Keratinocyte (primary cell): ENCODE results near the gene ARPIN. TPM values are rescaled to one million over a fixed set of nuclear protein-coding genes. Genes with fewer than 3 reads are reported as not detected.

Experiments used
- DNase-seq: peaks from one replicate; pipeline ENCODE4 v3.0.0-alpha.2; 2011; ENCODE audit warnings: low read depth, missing footprints, low spot score
- FAIRE-seq: peaks from 2 replicates; lab custom pipeline; 2011; peaks lifted over from hg19 to GRCh38; lab: Jason Lieb, UNC
- H2AFZ ChIP-seq: 2 replicates; pipeline ENCODE4 v1.6.0; 2012; ENCODE audit warnings: low read length, control low read depth, inconsistent platforms; ENCODE audit not compliant: control insufficient read depth
- H3K27ac ChIP-seq: 2 replicates; pipeline ENCODE4 v1.5.1; 2011; ENCODE audit warnings: low read length; ENCODE audit not compliant: control insufficient read depth, insufficient read depth
- H3K27me3 ChIP-seq: 3 replicates; pipeline ENCODE4 v1.6.0; 2011; ENCODE audit warnings: low read length; ENCODE audit not compliant: control insufficient read depth, insufficient read depth; ENCODE audit errors: extremely low read depth
- H3K36me3 ChIP-seq, 2 experiments: 2 replicates in 1 of 2; 3 replicates in 1 of 2; pipeline ENCODE4 v1.5.1; 2011; ENCODE audit warnings: low read length in 2 of 2, mild to moderate bottlenecking in 1 of 2; ENCODE audit not compliant: control insufficient read depth in 2 of 2, insufficient read depth in 2 of 2; ENCODE audit errors: extremely low read depth in 1 of 2
- H3K4me1 ChIP-seq: 3 replicates; pipeline ENCODE4 v1.5.1; 2011; ENCODE audit warnings: low read length; ENCODE audit not compliant: control insufficient read depth, insufficient read depth; ENCODE audit errors: extremely low read depth
- H3K4me2 ChIP-seq: 3 replicates; pipeline ENCODE4 v1.6.0; 2011; ENCODE audit warnings: low read depth, low read length; ENCODE audit not compliant: control insufficient read depth, insufficient read depth; ENCODE audit errors: extremely low read depth
- H3K4me3 ChIP-seq, 3 experiments: fragments of 200-600 bp in 1 of 3; sonication (generic) in 1 of 3; 2 replicates in 2 of 3; 3 replicates in 1 of 3; pipeline ENCODE4 v1.5.1; 2011 to 2016; ENCODE audit warnings: low read length in 3 of 3, mild to moderate bottlenecking in 3 of 3, control low read depth in 2 of 3, inconsistent platforms in 1 of 3, low read depth in 1 of 3, mixed read lengths in 1 of 3, mixed run types in 1 of 3, moderate library complexity in 1 of 3; ENCODE audit not compliant: control insufficient read depth in 2 of 3, insufficient read depth in 2 of 3; ENCODE audit errors: extremely low read depth in 1 of 3
- H3K79me2 ChIP-seq: 2 replicates; pipeline ENCODE4 v1.6.0; 2012; ENCODE audit warnings: low read length; ENCODE audit not compliant: control insufficient read depth, insufficient read depth
- H3K9ac ChIP-seq: 3 replicates; pipeline ENCODE4 v1.6.0; 2011; ENCODE audit warnings: low read length; ENCODE audit not compliant: control insufficient read depth, insufficient read depth; ENCODE audit errors: extremely low read depth
- H3K9me1 ChIP-seq: 3 replicates; pipeline ENCODE4 v1.6.0; 2011; ENCODE audit warnings: low read length; ENCODE audit not compliant: control insufficient read depth, insufficient read depth; ENCODE audit errors: extremely low read depth
- H3K9me3 ChIP-seq: 2 replicates; pipeline ENCODE4 v1.5.1; 2012; ENCODE audit warnings: low read depth, low read length; ENCODE audit not compliant: control insufficient read depth
- H4K20me1 ChIP-seq: 3 replicates; pipeline ENCODE4 v1.6.0; 2011; ENCODE audit warnings: low read length; ENCODE audit not compliant: control insufficient read depth, insufficient read depth; ENCODE audit errors: extremely low read depth
- CTCF ChIP-seq, 3 experiments: IDR thresholded peaks in 1 of 3; conservative IDR thresholded peaks in 1 of 3; optimal IDR thresholded peaks in 1 of 3; 2 replicates in 2 of 3; 3 replicates in 1 of 3; pipeline versions ENCODE3 to v1.5.1; 2011; ENCODE audit warnings: low read length in 3 of 3, mild to moderate bottlenecking in 3 of 3, moderate library complexity in 2 of 3, control low read depth in 1 of 3, inconsistent platforms in 1 of 3; ENCODE audit not compliant: insufficient read depth in 2 of 3; ENCODE audit errors: extremely low read depth in 1 of 3
- EZH2 ChIP-seq: IDR thresholded peaks from one replicate; pipeline ENCODE4 v1.6.1; 2012; ENCODE audit warnings: inconsistent platforms, mild to moderate bottlenecking, low read length, moderate library complexity
- dilution Hi-C: fragments of 300-500 bp; cut with MboI; formaldehyde crosslinking; loops from one replicate; pipeline ENCODE4 v1.7.0; 2020; ENCODE audit warnings: low sequenced_read_pairs; ENCODE audit not compliant: extremely low pct_ligation_motif_present
- polyA plus RNA-seq, 5 experiments: library from polyadenylated mRNA; depleted of rRNA in 3 of 5; stranded (reverse) in 3 of 5; stranded (forward) in 1 of 5; unstranded in 1 of 5; fragments of >200 nt; gene quantifications; 1 replicate in 1 of 5; 2 replicates in 3 of 5; 3 replicates in 1 of 5; pipeline versions ENCODE4 v1.2.1 to v1.2.3, GENCODE V29; 2011 to 2012; ENCODE audit warnings: missing spikeins in 2 of 5, low read depth in 1 of 5, low replicate concordance in 1 of 5

The ARPIN gene
- polyA plus RNA-seq, 1 donor (not counting 4 experiments of a cell fraction or from before 2014, with no cell fraction given), result 9.0 TPM

DNA sequence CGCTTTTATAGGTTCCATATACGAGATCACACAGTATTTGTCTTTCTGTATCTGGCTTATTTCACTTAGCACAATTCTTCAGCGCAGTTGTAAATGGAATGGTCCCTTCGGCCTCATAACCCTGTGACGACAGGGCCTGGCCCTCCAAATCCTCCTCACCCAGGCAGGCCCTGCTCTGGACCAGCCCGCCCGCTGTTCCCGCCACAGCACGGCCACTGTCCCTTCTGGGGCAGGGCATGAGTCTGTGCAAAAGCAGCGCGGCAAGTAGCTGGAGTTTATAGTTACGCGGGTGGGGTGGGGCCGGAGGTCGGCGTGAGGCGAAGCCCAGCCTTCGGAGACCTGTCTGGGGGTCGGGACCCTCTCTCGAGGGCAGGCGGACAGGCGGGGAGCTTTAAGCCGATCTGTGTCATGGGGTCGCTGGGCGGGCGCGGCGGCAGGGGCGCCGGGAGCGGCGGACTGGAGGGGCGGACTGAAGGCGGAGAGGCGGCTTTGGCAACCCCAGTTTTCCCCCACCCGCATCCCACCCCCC, 543 bp downstream of the ARPIN start:
- H4K20me1 ChIP-seq, result no peaks in the 10 kb centered on the region
- H3K36me3 ChIP-seq, result peaks cover 0 to 4% of the 10 kb centered on the region in 2 experiments
- peak overlapping the region; percentile 57 for H3K9ac ChIP-seq
- no peaks in the 10 kb centered on the region for H3K9me1 ChIP-seq
- FAIRE-seq (no peak), DNase-seq (no peak)
- H3K4me3 ChIP-seq, result peak overlapping the region; percentile 65 to 79 (median 67)
- no peak overlapping the region for H3K27ac ChIP-seq
- H3K27me3 ChIP-seq, result no peaks in the 10 kb centered on the region
- H3K9me3 ChIP-seq, result no peaks in the 10 kb centered on the region
- peak overlapping the region; percentile 68 for H3K4me2 ChIP-seq
- TF ChIP-seq EZH2, result no peak
- TF ChIP-seq CTCF (optimal IDR thresholded peaks at IDR 0.05 in 1 of 3, IDR thresholded peaks at IDR 0.05 in 1 of 3, conservative IDR thresholded peaks at IDR 0.05 in 1 of 3; ENCODE audit: extremely low read depth in 1 of 3, insufficient read depth in 2 of 3, low read length in 3 of 3), result no peak
- H3K79me2 ChIP-seq, result no peaks in the 10 kb centered on the region
- H3K4me1 ChIP-seq, result peaks cover 5% of the 10 kb centered on the region
- dilution Hi-C loops, result no loop called here
- H2AFZ ChIP-seq, result peak overlapping the region; percentile 87

- Histone ChIP-seq H3K36me3 (peaks cover 3 to 4% of the 10 kb centered on the region in 2 experiments), H3K9me3 (no peaks in the 10 kb centered on the region), H3K79me2 (no peaks in the 10 kb centered on the region), H3K9ac (no peak overlapping the region), H2AFZ (no peak overlapping the region), H3K4me2 (no peak overlapping the region), H3K27me3 (no peaks in the 10 kb centered on the region), H3K4me1 (peaks cover 5% of the 10 kb centered on the region), H3K9me1 (no peaks in the 10 kb centered on the region), H3K27ac (no peak overlapping the region), H3K4me3 (no peak overlapping the region), H4K20me1 (no peaks in the 10 kb centered on the region)
- dilution Hi-C loops, result no loop called here
- no peak for DNase-seq
- TF ChIP-seq EZH2 (no peak), CTCF (optimal IDR thresholded peaks at IDR 0.05 in 1 of 3, IDR thresholded peaks at IDR 0.05 in 1 of 3, conservative IDR thresholded peaks at IDR 0.05 in 1 of 3; ENCODE audit: extremely low read depth in 1 of 3, insufficient read depth in 2 of 3, low read length in 3 of 3) (no peak)
- no peak for FAIRE-seq
These were observed 1.7 kb downstream of the ARPIN start for GRCh38 chr15:89910891-89911626.
